Testis (tissue), 3 donors: ENCODE measurements around the gene SLC22A2. TPM values are rescaled to one million over a fixed set of nuclear protein-coding genes. Genes with fewer than 3 reads are reported as not detected.

ENCODE experiments used
- DNase-seq: peaks from one replicate; pipeline ENCODE4 v3.0.0-alpha.2; 2019
- H3K27ac ChIP-seq, 2 donors: fragments of 200-600 bp; sonication (generic); one replicate each; pipeline ENCODE4 v1.5.1; 2019
- H3K27me3 ChIP-seq: fragments of 200-600 bp; sonication (generic); one replicate; pipeline ENCODE4 v1.5.1; 2019
- H3K36me3 ChIP-seq: fragments of 200-600 bp; sonication (generic); one replicate; pipeline ENCODE4 v1.5.1; 2017; ENCODE audit warnings: low read depth; ENCODE audit errors: missing control alignments
- H3K4me1 ChIP-seq: fragments of 200-600 bp; sonication (generic); one replicate; pipeline ENCODE4 v1.5.1; 2019
- H3K4me3 ChIP-seq, 2 donors: fragments of 200-600 bp; sonication (generic); one replicate each; pipeline ENCODE4 v1.5.1; 2017 to 2019
- H3K9me3 ChIP-seq: fragments of 200-600 bp; sonication (generic); one replicate; pipeline ENCODE4 v1.5.1; 2017
- POLR2A ChIP-seq: fragments of 450-650 bp; IDR thresholded peaks from one replicate; pipeline ENCODE4 v1.6.1; 2017; ENCODE audit warnings: antibody characterized with exemption, mild to moderate bottlenecking, moderate library complexity
- WGBS, 2 donors: methylation state at CpG; one replicate each; pipeline ENCODE4 v1.1.5; 2018; 5-methylcytosine and 5-hydroxymethylcytosine counted together
- intact Hi-C: fragments of 100-400 bp; cut with DNase I; formaldehyde crosslinking; loops from one replicate; pipeline ENCODE4 v1.15.1; 2023; ENCODE audit warnings: low total_unique reads
- polyA plus RNA-seq: library from polyadenylated mRNA; stranded (reverse); fragments of 350-450 nt; fragmentation: Illumina TruSeq; extraction: RNeasy Lipid Tissue Mini Kit (QIAGEN cat#74804); gene quantifications from one replicate; pipeline ENCODE4 v1.2.3, GENCODE V29; 2014; ENCODE audit warnings: low read depth, low replicate concordance; ENCODE audit not compliant: insufficient read depth
- total RNA-seq, 2 donors: library from RNA; depleted of rRNA; stranded (reverse); fragments of >200 nt; gene quantifications; one replicate each; pipeline ENCODE4 v1.2.3, GENCODE V29; 2016
- TF ChIP-seq, protein P1 (sequence below), 3 experiments: fragments of 450-650 bp in 2 of 3; fragments of 200-600 bp in 1 of 3; sonication (generic) in 1 of 3; IDR thresholded peaks; one replicate each; pipeline ENCODE4 v1.5.1; 2016 to 2019; ENCODE audit warnings: antibody characterized with exemption in 3 of 3, mild to moderate bottlenecking in 2 of 3, moderate library complexity in 1 of 3

SLC22A2 gene
- total and polyA plus RNA-seq, 3 donors from 2014 or later: 0.24 to 0.99 (median 0.34) TPM

- TF ChIP-seq, protein P1, sequence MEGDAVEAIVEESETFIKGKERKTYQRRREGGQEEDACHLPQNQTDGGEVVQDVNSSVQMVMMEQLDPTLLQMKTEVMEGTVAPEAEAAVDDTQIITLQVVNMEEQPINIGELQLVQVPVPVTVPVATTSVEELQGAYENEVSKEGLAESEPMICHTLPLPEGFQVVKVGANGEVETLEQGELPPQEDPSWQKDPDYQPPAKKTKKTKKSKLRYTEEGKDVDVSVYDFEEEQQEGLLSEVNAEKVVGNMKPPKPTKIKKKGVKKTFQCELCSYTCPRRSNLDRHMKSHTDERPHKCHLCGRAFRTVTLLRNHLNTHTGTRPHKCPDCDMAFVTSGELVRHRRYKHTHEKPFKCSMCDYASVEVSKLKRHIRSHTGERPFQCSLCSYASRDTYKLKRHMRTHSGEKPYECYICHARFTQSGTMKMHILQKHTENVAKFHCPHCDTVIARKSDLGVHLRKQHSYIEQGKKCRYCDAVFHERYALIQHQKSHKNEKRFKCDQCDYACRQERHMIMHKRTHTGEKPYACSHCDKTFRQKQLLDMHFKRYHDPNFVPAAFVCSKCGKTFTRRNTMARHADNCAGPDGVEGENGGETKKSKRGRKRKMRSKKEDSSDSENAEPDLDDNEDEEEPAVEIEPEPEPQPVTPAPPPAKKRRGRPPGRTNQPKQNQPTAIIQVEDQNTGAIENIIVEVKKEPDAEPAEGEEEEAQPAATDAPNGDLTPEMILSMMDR (IDR thresholded peaks at IDR 0.05): no peak
- WGBS, 2 donors: 68 to 82% methylated on average over 1 of the region's 1 CpG
- H3K9me3 ChIP-seq: no peaks in the 10 kb centered on the region
- no peak overlapping the region for H3K4me3 ChIP-seq
- no peak overlapping the region for H3K27ac ChIP-seq
- intact Hi-C loops: no loop called here
- H3K36me3 ChIP-seq: no peaks in the 10 kb centered on the region
- no peaks in the 10 kb centered on the region for H3K27me3 ChIP-seq
- peak; percentile 22 for DNase-seq
- no peaks in the 10 kb centered on the region for H3K4me1 ChIP-seq
Measured at GRCh38 chr6:160217073-160217472, 41.5 kb downstream of the SLC22A2 start.

- no peak overlapping the region for H3K4me3 ChIP-seq
- no peak for TF ChIP-seq POLR2A
- TF ChIP-seq, protein P1 (IDR thresholded peaks at IDR 0.05): no peak
- no peaks in the 10 kb centered on the region for H3K36me3 ChIP-seq
- DNase-seq: no peak
- no peaks in the 10 kb centered on the region for H3K27me3 ChIP-seq
- no peak overlapping the region for H3K27ac ChIP-seq
- intact Hi-C loops: no loop called here
- no peaks in the 10 kb centered on the region for H3K9me3 ChIP-seq
- 47 to 50% methylated on average over 3 of the region's 3 CpGs for WGBS, 2 donors
- H3K4me1 ChIP-seq: no peaks in the 10 kb centered on the region
Measured at GRCh38 chr6:160215232-160215631, 43.4 kb downstream of the SLC22A2 start.

- 82 to 86% methylated on average over 3 of the region's 3 CpGs for WGBS, 2 donors
- H3K9me3 ChIP-seq: no peaks in the 10 kb centered on the region
- no peak for TF ChIP-seq POLR2A
- TF ChIP-seq, protein P1 (IDR thresholded peaks at IDR 0.05): no peak
- no peaks in the 10 kb centered on the region for H3K27me3 ChIP-seq
- no peak for DNase-seq
- no peaks in the 10 kb centered on the region for H3K36me3 ChIP-seq
- intact Hi-C loops: no loop called here
- no peak overlapping the region for H3K4me3 ChIP-seq
- H3K27ac ChIP-seq: no peak overlapping the region
- no peaks in the 10 kb centered on the region for H3K4me1 ChIP-seq
Measured at GRCh38 chr6:160207618-160208017, 51.0 kb downstream of the SLC22A2 start.

DNA sequence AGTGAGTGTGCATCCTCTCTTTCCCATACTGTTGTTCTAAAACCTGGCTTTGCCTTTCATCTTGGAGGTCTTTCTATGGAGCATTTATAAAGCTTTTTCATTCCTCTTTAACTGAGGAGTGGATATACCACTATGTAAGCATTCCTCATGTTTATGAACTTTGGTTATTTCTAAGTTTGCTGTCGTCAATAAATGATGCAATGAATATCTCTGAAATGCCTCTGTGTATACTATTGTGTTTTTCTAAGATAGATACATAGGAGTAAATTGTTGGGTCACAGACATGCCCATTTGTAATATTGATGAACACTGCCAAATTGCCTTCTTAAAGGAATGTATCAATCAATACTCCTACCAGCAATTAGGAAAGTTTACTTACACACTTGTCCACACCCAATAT lies 53.9 kb downstream of the SLC22A2 start:
- H3K27me3 ChIP-seq: no peaks in the 10 kb centered on the region
- 89 to 94% methylated on average over 1 of the region's 1 CpG for WGBS, 2 donors
- H3K4me3 ChIP-seq: no peak overlapping the region
- H3K9me3 ChIP-seq: no peaks in the 10 kb centered on the region
- no peaks in the 10 kb centered on the region for H3K4me1 ChIP-seq
- intact Hi-C loops: no loop called here
- no peak for DNase-seq
- TF ChIP-seq, protein P1 (IDR thresholded peaks at IDR 0.05): no peak
- no peak for TF ChIP-seq POLR2A
- no peaks in the 10 kb centered on the region for H3K36me3 ChIP-seq
- H3K27ac ChIP-seq: no peak overlapping the region

DNA sequence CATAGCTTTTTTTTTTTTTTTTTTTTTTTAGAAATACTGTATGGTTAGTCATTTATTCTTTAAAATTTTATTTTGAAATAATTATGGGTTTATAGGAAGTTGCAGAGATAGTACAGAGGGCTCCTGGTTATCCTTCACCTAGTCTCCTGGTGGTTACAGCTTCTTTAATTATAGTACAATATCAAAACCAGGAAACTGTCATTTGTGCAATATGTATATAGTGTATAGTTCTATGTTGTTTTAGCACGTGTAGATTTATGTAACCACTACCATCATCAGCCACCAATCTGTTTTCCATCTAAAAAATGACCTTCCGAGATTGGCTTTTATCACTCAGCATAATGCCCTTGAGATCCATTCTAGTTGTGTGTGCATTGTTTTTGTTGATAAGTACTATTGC lies 54.7 kb downstream of the SLC22A2 start:
- no peaks in the 10 kb centered on the region for H3K9me3 ChIP-seq
- H3K27me3 ChIP-seq: no peaks in the 10 kb centered on the region
- no peaks in the 10 kb centered on the region for H3K4me1 ChIP-seq
- no peak overlapping the region for H3K27ac ChIP-seq
- 55 to 89% methylated on average over 2 of the region's 2 CpGs for WGBS, 2 donors
- H3K4me3 ChIP-seq: no peak overlapping the region
- TF ChIP-seq, protein P1 (IDR thresholded peaks at IDR 0.05): no peak
- TF ChIP-seq POLR2A: no peak
- intact Hi-C loops: no loop called here
- no peaks in the 10 kb centered on the region for H3K36me3 ChIP-seq
- DNase-seq: no peak
